SU-DHL-6 (cell line): ENCODE data around the gene ADGRG7.

ENCODE experiments used
- CTCF ChIP-seq: fragments of 200-600 bp; sonication (generic); IDR thresholded peaks from one replicate; pipeline ENCODE4 v1.5.1; 2017; ENCODE audit warnings: antibody characterized with exemption, mild to moderate bottlenecking, low read length, moderate library complexity; ENCODE audit not compliant: insufficient read depth, poor library complexity, severe bottlenecking
- EZH2phosphoT487 ChIP-seq: fragments of 200-600 bp; sonication (generic), shearing (Covaris generic); conservative IDR thresholded peaks from 2 replicates; pipeline ENCODE4 v1.6.1; 2018; ENCODE audit warnings: mild to moderate bottlenecking, antibody characterized with exemption, low read length, moderate library complexity, mixed read lengths

- TF ChIP-seq CTCF, result no peak
- no peak for TF ChIP-seq EZH2phosphoT487
These were observed 25.9 kb downstream of the ADGRG7 start for GRCh38 chr3:100635273-100635701.
